CD4-positive, alpha-beta T cell treated with Interleukin-6 for 4 hours (primary cell): ENCODE results near the gene C11orf52.
"Not testable (repeated sequence)": the region's sequence is repeated elsewhere in the genome, so short reads cannot be mapped to it uniquely, and the experiment has no call there.

ENCODE experiments used
- DNase-seq: peaks from one replicate; pipeline ENCODE4 v3.0.0-alpha.2; 2020; ENCODE audit warnings: mixed read lengths

Gene C11orf52

GRCh38 chr11:111918390-111919256 is at the start of gene C11orf52:
C11orf52 (plus strand) TSS chr11:111918913; CDS start chr11:111918973, 60 bp downstream.
- no peak for DNase-seq

GRCh38 chr11:111870113-111870512 is 48.6 kb upstream of the C11orf52 start:
- no peak for DNase-seq

GRCh38 chr11:111870522-111870885 is 48.2 kb upstream of the C11orf52 start:
- DNase-seq = no peak

- peak; percentile 89 for DNase-seq
These were observed 47.6 kb upstream of the C11orf52 start, which contains the start of gene ALG9 for GRCh38 chr11:111870886-111871692. ALG9 (minus strand) TSS chr11:111871581; CDS start chr11:111871482, 99 bp downstream.

GRCh38 chr11:111871693-111872161 is 47.0 kb upstream of the C11orf52 start:
- DNase-seq = no peak

- DNase-seq = no peak
These were observed 40.3 kb upstream of the C11orf52 start for GRCh38 chr11:111878385-111878848.

- peak; percentile 94 for DNase-seq
These were observed 39.7 kb upstream of the C11orf52 start, which contains the start of the genes CFAP68 and FDXACB1 for GRCh38 chr11:111878849-111879636. CFAP68 (plus strand) TSS chr11:111879541; CDS start chr11:111879561, 20 bp downstream. FDXACB1 (minus strand) TSS chr11:111879165; CDS start chr11:111879132, 33 bp downstream.

- DNase-seq = no peak
These were observed 39.1 kb upstream of the C11orf52 start for GRCh38 chr11:111879637-111879960.

GRCh38 chr11:111882202-111882601 is 36.5 kb upstream of the C11orf52 start:
- DNase-seq = no peak

GRCh38 chr11:111885053-111885452 is 33.7 kb upstream of the C11orf52 start:
- DNase-seq = not testable (repeated sequence)

- no peak for DNase-seq
These were observed 32.7 kb upstream of the C11orf52 start for GRCh38 chr11:111886032-111886431.

- no peak for DNase-seq
These were observed 31.9 kb upstream of the C11orf52 start for GRCh38 chr11:111886844-111887243.

- no peak for DNase-seq
These were observed 13.3 kb upstream of the C11orf52 start for GRCh38 chr11:111905411-111905810.

- no peak for DNase-seq
These were observed 12.0 kb upstream of the C11orf52 start for GRCh38 chr11:111906680-111907079.

- no peak for DNase-seq
These were observed 9.9 kb upstream of the C11orf52 start for GRCh38 chr11:111908639-111909305.

- no peak for DNase-seq
These were observed 9.3 kb upstream of the C11orf52 start for GRCh38 chr11:111909378-111909777.

GRCh38 chr11:111910676-111911562 is 7.8 kb upstream of the C11orf52 start:
- DNase-seq = no peak

GRCh38 chr11:111911563-111912401 is 6.9 kb upstream of the C11orf52 start, which contains the start of gene CRYAB:
CRYAB (minus strand) TSS chr11:111911770; CDS start chr11:111911724, 46 bp downstream.
- no peak for DNase-seq

- no peak for DNase-seq
These were observed 6.2 kb upstream of the C11orf52 start, which contains the start of gene HSPB2 for GRCh38 chr11:111912535-111912934. HSPB2 (plus strand) TSS chr11:111912734; CDS start chr11:111912830, 96 bp downstream.
